Measurements from ENCODE around the gene ZNF25. TPM values are rescaled to one million over a fixed set of nuclear protein-coding genes. Genes with fewer than 3 reads are reported as not detected.

The ZNF25 gene
- total RNA-seq, 3 donors from 2014 or later (not counting 1 experiment from before 2014, with no cell fraction given): 7.8 to 11.1 (median 8.8) TPM

- no peak for TF ChIP-seq CTCF (IDR thresholded peaks at IDR 0.05)
- H3K27me3 Mint-ChIP-seq (ENCODE audit: low read depth in 2 of 2): peaks cover 0 to 7% of the 10 kb centered on the region in 2 donors
- DNase-seq: no peak
- no peaks in the 10 kb centered on the region for H3K9me3 ChIP-seq (ENCODE audit: control insufficient read depth, insufficient read depth, low read length)
- no peaks in the 10 kb centered on the region for H3K9me3 Mint-ChIP-seq
- H3K36me3 Mint-ChIP-seq: no peaks in the 10 kb centered on the region
- no peak overlapping the region for H3K27ac Mint-ChIP-seq
- H3K4me1 ChIP-seq (ENCODE audit: control insufficient read depth, insufficient read depth, low read length): no peaks in the 10 kb centered on the region
- no peaks in the 10 kb centered on the region for H3K27me3 ChIP-seq (ENCODE audit: control insufficient read depth, insufficient read depth, low read length)
- intact Hi-C loops (cut with micrococcal nuclease): no loop called here
- H3K4me3 ChIP-seq (ENCODE audit: low read length): no peak overlapping the region
- no peak for ATAC-seq
- WGBS (ENCODE audit: insufficient coverage): no CpG with 5 or more reads among the region's 2 CpGs
- no peaks in the 10 kb centered on the region for H3K4me1 Mint-ChIP-seq
- H3K4me3 Mint-ChIP-seq: no peak overlapping the region
- H3K27ac ChIP-seq (ENCODE audit: low read length): no peak overlapping the region
- H3K36me3 ChIP-seq (ENCODE audit: control insufficient read depth, insufficient read depth, low read length): no peaks in the 10 kb centered on the region
Observed at GRCh38 chr10:37991655-37992054, 15.2 kb upstream of the ZNF25 start.

GRCh38 chr10:37976880-37977203 lies 395 bp upstream of the ZNF25 start:
- Histone ChIP-seq H3K4me3 (ENCODE audit: low read length) (peak overlapping the region; percentile 51), H3K27ac (ENCODE audit: low read length) (peak overlapping the region; percentile 78), H3K36me3 (ENCODE audit: control insufficient read depth, insufficient read depth, low read length) (no peaks in the 10 kb centered on the region), H3K4me1 (ENCODE audit: control insufficient read depth, insufficient read depth, low read length) (peaks cover 6% of the 10 kb centered on the region), H3K27me3 (ENCODE audit: control insufficient read depth, insufficient read depth, low read length) (no peaks in the 10 kb centered on the region), H3K9me3 (ENCODE audit: control insufficient read depth, insufficient read depth, low read length) (no peaks in the 10 kb centered on the region)
- ATAC-seq: no peak
- H3K27ac Mint-ChIP-seq: peak overlapping the region; percentile 89 to 97
- TF ChIP-seq CTCF (IDR thresholded peaks at IDR 0.05): no peak
- H3K36me3 Mint-ChIP-seq: no peaks in the 10 kb centered on the region
- 0% methylated on average over 8 of the region's 9 CpGs for WGBS (ENCODE audit: insufficient coverage)
- H3K4me1 Mint-ChIP-seq: peaks cover 25 to 38% of the 10 kb centered on the region in 2 donors
- peak overlapping the region; percentile 92 for H3K4me3 Mint-ChIP-seq
- no peaks in the 10 kb centered on the region for H3K27me3 Mint-ChIP-seq (ENCODE audit: low read depth in 2 of 2)
- H3K9me3 Mint-ChIP-seq: no peaks in the 10 kb centered on the region
- intact Hi-C loops (cut with micrococcal nuclease): loop anchor here (1.0 to 2.0 kb wide), 5 partner anchors 33 to 425 kb away; partner anchors contain the start of genes ZNF248, ZNF33A and ZNF37A
- DNase-seq: no peak

GRCh38 chr10:37975401-37975991 lies 951 bp downstream of the ZNF25 start:
- Histone ChIP-seq H3K9me3 (ENCODE audit: control insufficient read depth, insufficient read depth, low read length) (no peaks in the 10 kb centered on the region), H3K27me3 (ENCODE audit: control insufficient read depth, insufficient read depth, low read length) (no peaks in the 10 kb centered on the region), H3K27ac (ENCODE audit: low read length) (peak overlapping the region; percentile 78), H3K4me1 (ENCODE audit: control insufficient read depth, insufficient read depth, low read length) (peaks cover 6% of the 10 kb centered on the region), H3K4me3 (ENCODE audit: low read length) (peak overlapping the region; percentile 51), H3K36me3 (ENCODE audit: control insufficient read depth, insufficient read depth, low read length) (peaks cover 3% of the 10 kb centered on the region)
- no peak for TF ChIP-seq CTCF (IDR thresholded peaks at IDR 0.05)
- ATAC-seq (no peak), DNase-seq (peak in 1 of 2 donors; percentile 43)
- H3K9me3 Mint-ChIP-seq: no peaks in the 10 kb centered on the region
- H3K36me3 Mint-ChIP-seq: no peaks in the 10 kb centered on the region
- peak overlapping the region; percentile 92 for H3K4me3 Mint-ChIP-seq
- no peaks in the 10 kb centered on the region for H3K27me3 Mint-ChIP-seq (ENCODE audit: low read depth in 2 of 2)
- 25% methylated on average over 4 of the region's 5 CpGs for WGBS (ENCODE audit: insufficient coverage)
- H3K27ac Mint-ChIP-seq: peak overlapping the region; percentile 89 to 97
- H3K4me1 Mint-ChIP-seq: peaks cover 25 to 38% of the 10 kb centered on the region in 2 donors
- intact Hi-C loops (cut with micrococcal nuclease): no loop called here

GRCh38 chr10:37972396-37972795 lies 4.1 kb downstream of the ZNF25 start:
- Mint-ChIP-seq H3K36me3 (peaks cover 8% of the 10 kb centered on the region), H3K4me1 (peaks cover 25 to 38% of the 10 kb centered on the region in 2 donors), H3K27ac (no peak overlapping the region), H3K9me3 (no peaks in the 10 kb centered on the region), H3K4me3 (no peak overlapping the region), H3K27me3 (ENCODE audit: low read depth in 2 of 2) (no peaks in the 10 kb centered on the region)
- DNase-seq (no peak), ATAC-seq (no peak)
- TF ChIP-seq CTCF (IDR thresholded peaks at IDR 0.05): no peak
- intact Hi-C loops (cut with micrococcal nuclease): no loop called here
- peaks cover 6% of the 10 kb centered on the region for H3K4me1 ChIP-seq (ENCODE audit: control insufficient read depth, insufficient read depth, low read length)
- H3K27me3 ChIP-seq (ENCODE audit: control insufficient read depth, insufficient read depth, low read length): no peaks in the 10 kb centered on the region
- 100% methylated on average over 1 of the region's 1 CpG for WGBS (ENCODE audit: insufficient coverage)
- no peaks in the 10 kb centered on the region for H3K9me3 ChIP-seq (ENCODE audit: control insufficient read depth, insufficient read depth, low read length)
- H3K27ac ChIP-seq (ENCODE audit: low read length): no peak overlapping the region
- peaks cover 24% of the 10 kb centered on the region for H3K36me3 ChIP-seq (ENCODE audit: control insufficient read depth, insufficient read depth, low read length)
- H3K4me3 ChIP-seq (ENCODE audit: low read length): no peak overlapping the region

Measured in natural killer cell (primary cell).